ENCODE measurements around the gene PCBP3.

PCBP3 gene

GRCh38 chr21:45637883-45638282 is 5.6 kb upstream of the PCBP3 start:
- DNase-seq (ENCODE audit: low read depth), result no peak
- no peak for TF ChIP-seq CTCF (IDR thresholded peaks at IDR 0.05; ENCODE audit: low read length, missing control alignments)
- no peak overlapping the region for H3K4me3 ChIP-seq (replicated peaks; ENCODE audit: low read depth, low read length)

- H3K4me3 ChIP-seq (replicated peaks; ENCODE audit: low read depth, low read length), result no peak overlapping the region
- DNase-seq (ENCODE audit: low read depth), result no peak
- TF ChIP-seq CTCF (IDR thresholded peaks at IDR 0.05; ENCODE audit: low read length, missing control alignments), result no peak
These were observed 4.8 kb upstream of the PCBP3 start for GRCh38 chr21:45638707-45639106.

GRCh38 chr21:45639206-45640000 is 4.1 kb upstream of the PCBP3 start:
- no peak for DNase-seq (ENCODE audit: low read depth)
- no peak overlapping the region for H3K4me3 ChIP-seq (replicated peaks; ENCODE audit: low read depth, low read length)
- TF ChIP-seq CTCF (IDR thresholded peaks at IDR 0.05; ENCODE audit: low read length, missing control alignments), result no peak

GRCh38 chr21:45640001-45640887 is 3.3 kb upstream of the PCBP3 start:
- DNase-seq (ENCODE audit: low read depth), result no peak
- H3K4me3 ChIP-seq (replicated peaks; ENCODE audit: low read depth, low read length), result no peak overlapping the region
- TF ChIP-seq CTCF (IDR thresholded peaks at IDR 0.05; ENCODE audit: low read length, missing control alignments), result no peak

- TF ChIP-seq CTCF (IDR thresholded peaks at IDR 0.05; ENCODE audit: low read length, missing control alignments), result peak; percentile 28
- no peak overlapping the region for H3K4me3 ChIP-seq (replicated peaks; ENCODE audit: low read depth, low read length)
- peak; percentile 71 for DNase-seq (ENCODE audit: low read depth)
These were observed 2.5 kb upstream of the PCBP3 start for GRCh38 chr21:45640888-45641479.

- DNase-seq (ENCODE audit: low read depth), result no peak
- H3K4me3 ChIP-seq (replicated peaks; ENCODE audit: low read depth, low read length), result no peak overlapping the region
- TF ChIP-seq CTCF (IDR thresholded peaks at IDR 0.05; ENCODE audit: low read length, missing control alignments), result no peak
These were observed 2.0 kb upstream of the PCBP3 start for GRCh38 chr21:45641480-45642035.
